NB4 (cell line): Measurements from ENCODE around the gene VWA3B.

Source experiments
- CTCF ChIP-seq: IDR thresholded peaks from one replicate; pipeline ENCODE4 v1.5.1; 2012; ENCODE audit warnings: low read depth, low read length
- MYC ChIP-seq: IDR thresholded peaks from 2 replicates; pipeline ENCODE4 v1.6.1; 2011; ENCODE audit warnings: low read depth, low read length
- POLR2A ChIP-seq: IDR thresholded peaks from 2 replicates; pipeline ENCODE4 v1.6.1; 2011; ENCODE audit warnings: mild to moderate bottlenecking; ENCODE audit not compliant: insufficient read length; ENCODE audit errors: extremely low read depth
- TF ChIP-seq, protein P1 (sequence below): IDR thresholded peaks from 2 replicates; pipeline ENCODE4 v1.6.1; 2011; ENCODE audit warnings: low read depth, low read length

- TF ChIP-seq POLR2A (no peak), CTCF (no peak), MYC (no peak)
- TF ChIP-seq, protein P1, sequence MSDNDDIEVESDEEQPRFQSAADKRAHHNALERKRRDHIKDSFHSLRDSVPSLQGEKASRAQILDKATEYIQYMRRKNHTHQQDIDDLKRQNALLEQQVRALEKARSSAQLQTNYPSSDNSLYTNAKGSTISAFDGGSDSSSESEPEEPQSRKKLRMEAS, result no peak
Measured at GRCh38 chr2:98128556-98129109, 41.7 kb downstream of the VWA3B start.
